A549 (cell line): ENCODE results near the gene ARPC2. TPM values are rescaled to one million over a fixed set of nuclear protein-coding genes. Genes with fewer than 3 reads are reported as not detected.

Experiments
- ATAC-seq, 2 experiments: fragments of 200-7000 bp in 1 of 2; fragments of >200 bp in 1 of 2; cut with Nextera tagmentation in 1 of 2; cut with Tn5 transposase in 1 of 2; 3 replicates each; pipeline versions ENCODE4 v1.8.0 to v1.9.1; 2018 to 2020; ENCODE audit warnings: mild to moderate bottlenecking in 1 of 2, moderate library complexity in 1 of 2
- CTCF ChIA-PET: fragments of 300-600 bp; sonication (Branson Sonifier 250); formaldehyde crosslinking; extraction: SDS; loops from one replicate; lab custom pipeline; 2021; ENCODE audit warnings: antibody characterized with exemption, inconsistent platforms; lab: Yijun Ruan, JAX
- POLR2A ChIA-PET: fragments of 350-600 bp; formaldehyde crosslinking; extraction: SDS; loops from one replicate; lab custom pipeline; 2021; ENCODE audit warnings: antibody characterized with exemption, inconsistent platforms; lab: Yijun Ruan, JAX
- DNase-seq, 2 experiments: peaks; one replicate each; pipeline versions ENCODE4 v3.0.0 to v3.0.0-alpha.2; 2011 to 2016; ENCODE audit warnings: low read depth in 1 of 2, low spot score in 1 of 2
- FAIRE-seq: peaks from 2 replicates; lab custom pipeline; 2011; peaks lifted over from hg19 to GRCh38; lab: Jason Lieb, UNC
- H3K27ac ChIP-seq, 2 experiments: fragments of >200 bp; sonication (Bioruptor Twin); formaldehyde crosslinking; 3 replicates each; pipeline ENCODE4 v1.5.1; 2016 to 2017
- H3K4me1 ChIP-seq: fragments of >200 bp; sonication (Bioruptor Twin); formaldehyde crosslinking; 3 replicates; pipeline ENCODE4 v1.6.1; 2016
- H3K4me2 ChIP-seq: fragments of >200 bp; sonication (Bioruptor Twin); formaldehyde crosslinking; 3 replicates; pipeline ENCODE4 v1.6.1; 2016
- H3K4me3 ChIP-seq: fragments of >200 bp; sonication (Bioruptor Twin); formaldehyde crosslinking; 3 replicates; pipeline ENCODE4 v1.5.1; 2016
- H3K9me3 ChIP-seq: fragments of >200 bp; sonication (Bioruptor Twin); formaldehyde crosslinking; 3 replicates; pipeline ENCODE4 v1.6.1; 2016
- ATOH8 ChIP-seq: fragments of 250-450 bp; sonication (Bioruptor Pico); IDR thresholded peaks from 2 replicates; pipeline ENCODE4 v1.5.0; 2020; ENCODE audit warnings: low read depth, mild to moderate bottlenecking, moderate library complexity
- BCL3 ChIP-seq: fragments of >200 bp; sonication (Bioruptor Twin); formaldehyde crosslinking; IDR thresholded peaks from 3 replicates; pipeline ENCODE4 v1.6.1; 2016
- BHLHE40 ChIP-seq: IDR thresholded peaks from 2 replicates; pipeline ENCODE4 v1.6.1; 2012; ENCODE audit warnings: low read depth, low read length, inconsistent platforms
- CBX8 ChIP-seq: fragments of 200-600 bp; sonication (generic); IDR thresholded peaks from 2 replicates; pipeline ENCODE4 v1.6.1; 2016
- CEBPB ChIP-seq, 2 experiments: fragments of >200 bp in 1 of 2; sonication (Bioruptor Twin) in 1 of 2; formaldehyde crosslinking in 1 of 2; IDR thresholded peaks; 2 replicates each; pipeline ENCODE4 v1.6.1; 2012 to 2016
- CHD4 ChIP-seq: fragments of 200-600 bp; sonication (generic); IDR thresholded peaks from 2 replicates; pipeline ENCODE4 v1.6.1; 2016; ENCODE audit warnings: antibody characterized with exemption, mild to moderate bottlenecking, borderline replicate concordance
- CTCF ChIP-seq: fragments of >200 bp; sonication (Bioruptor Twin); formaldehyde crosslinking; IDR thresholded peaks from 3 replicates; pipeline ENCODE4 v1.5.1; 2016
- E2F6 ChIP-seq: IDR thresholded peaks from 2 replicates; pipeline ENCODE4 v1.6.1; 2012; ENCODE audit warnings: low read depth, borderline replicate concordance
- EHMT2 ChIP-seq: fragments of 200-600 bp; sonication (generic); IDR thresholded peaks from 2 replicates; pipeline ENCODE4 v1.6.1; 2016; ENCODE audit warnings: antibody characterized with exemption, low read depth, mild to moderate bottlenecking, moderate library complexity
- ELK1 ChIP-seq: fragments of 150-350 bp; IDR thresholded peaks from 2 replicates; pipeline ENCODE4 v1.6.1; 2014; ENCODE audit warnings: low read depth, mild to moderate bottlenecking, low read length
- EP300 ChIP-seq, 2 experiments: fragments of >200 bp; sonication (Bioruptor Twin); formaldehyde crosslinking; IDR thresholded peaks; 2 replicates in 1 of 2; 3 replicates in 1 of 2; pipeline ENCODE4 v1.6.1; 2016 to 2017
- ESRRA ChIP-seq: fragments of 150-350 bp; IDR thresholded peaks from 2 replicates; pipeline ENCODE4 v1.6.1; 2014; ENCODE audit warnings: mild to moderate bottlenecking, low read length, borderline replicate concordance
- FOSL2 ChIP-seq, 2 experiments: fragments of 450-650 bp in 1 of 2; fragments of >200 bp in 1 of 2; sonication (Bioruptor Twin) in 1 of 2; formaldehyde crosslinking; IDR thresholded peaks; 2 replicates each; pipeline versions ENCODE4 v1.5.0 to v1.6.1; 2016 to 2020; ENCODE audit warnings: mild to moderate bottlenecking in 1 of 2, moderate library complexity in 1 of 2
- GATA3 ChIP-seq: IDR thresholded peaks from 2 replicates; pipeline ENCODE4 v1.6.1; 2012; ENCODE audit warnings: borderline replicate concordance
- HMGXB4 ChIP-seq: fragments of 250-450 bp; sonication (Bioruptor Pico); IDR thresholded peaks from 2 replicates; pipeline ENCODE4 v1.5.0; 2021; ENCODE audit warnings: mild to moderate bottlenecking, moderate library complexity, borderline replicate concordance
- HOXA7 ChIP-seq: fragments of 250-450 bp; sonication (Bioruptor Pico); IDR thresholded peaks from 2 replicates; pipeline ENCODE4 v1.5.0; 2020; ENCODE audit warnings: mild to moderate bottlenecking, moderate library complexity
- JUNB ChIP-seq: fragments of >200 bp; sonication (Bioruptor Twin); formaldehyde crosslinking; IDR thresholded peaks from 2 replicates; pipeline ENCODE4 v1.6.1; 2016
- KDM1A ChIP-seq: fragments of 200-600 bp; sonication (generic); IDR thresholded peaks from 2 replicates; pipeline ENCODE4 v1.6.1; 2016; ENCODE audit warnings: low read depth, mild to moderate bottlenecking
- MAFK ChIP-seq: fragments of 450-650 bp; IDR thresholded peaks from 2 replicates; pipeline ENCODE4 v1.6.1; 2014; ENCODE audit not compliant: partially characterized antibody
- MAX ChIP-seq: IDR thresholded peaks from 2 replicates; pipeline ENCODE4 v1.6.1; 2012
- MYC ChIP-seq: IDR thresholded peaks from 2 replicates; pipeline ENCODE4 v1.6.1; 2012; ENCODE audit warnings: mild to moderate bottlenecking, inconsistent platforms, low read length, improper control_type of control experiment, borderline replicate concordance
- NFE2L2 ChIP-seq: fragments of 150-350 bp; conservative IDR thresholded peaks from 2 replicates; pipeline ENCODE4 v1.6.1; 2014; ENCODE audit warnings: low read length
- NR3C1 ChIP-seq: fragments of >200 bp; sonication (Bioruptor Twin); formaldehyde crosslinking; IDR thresholded peaks from 3 replicates; pipeline ENCODE4 v1.6.1; 2017
- POLR2A ChIP-seq: IDR thresholded peaks from 2 replicates; pipeline ENCODE4 v1.6.1; 2012; ENCODE audit warnings: mild to moderate bottlenecking, low read length
- RCOR1 ChIP-seq: fragments of 150-350 bp; IDR thresholded peaks from 2 replicates; pipeline ENCODE4 v1.6.1; 2014; ENCODE audit warnings: antibody characterized with exemption, low read length, low read depth
- SMC3 ChIP-seq: fragments of >200 bp; sonication (Bioruptor Twin); formaldehyde crosslinking; IDR thresholded peaks from 3 replicates; pipeline ENCODE4 v1.6.1; 2018; ENCODE audit warnings: inconsistent platforms
- ZNF302 ChIP-seq: fragments of 250-450 bp; sonication (Bioruptor Pico); IDR thresholded peaks from 2 replicates; pipeline ENCODE4 v1.9.0; 2021; ENCODE audit warnings: inconsistent platforms, mild to moderate bottlenecking, moderate library complexity
- ZSCAN20 ChIP-seq: fragments of 250-450 bp; sonication (Bioruptor Pico); IDR thresholded peaks from 2 replicates; pipeline ENCODE4 v1.8.0; 2022; ENCODE audit warnings: mild to moderate bottlenecking, moderate library complexity
- WGBS: methylation state at CpG from one replicate; pipeline ENCODE4 v1.1.6; 2017; ENCODE audit errors: missing lambda C conversion rate; 5-methylcytosine and 5-hydroxymethylcytosine counted together
- polyA plus RNA-seq, 4 experiments: library from polyadenylated mRNA; depleted of rRNA in 3 of 4; stranded (reverse); fragments of >200 nt; fragmentation: RNase III in 1 of 4; extraction: RNeasy Plus Mini Kit Qiagen cat#74134 plus additional on column Dnase treatment in 1 of 4; gene quantifications; 2 replicates in 3 of 4; 3 replicates in 1 of 4; pipeline ENCODE4 v1.2.3, GENCODE V29; 2011 to 2017

The ARPC2 gene
- polyA plus RNA-seq, 2 of the 4 experiments (the other 2 are of a cell fraction) = 263 to 374 TPM

- FAIRE-seq (no peak), DNase-seq (no peak)
- POLR2A ChIA-PET = no interaction called here
- no peak overlapping the region for H3K27ac ChIP-seq
- TF ChIP-seq JUNB (no peak), MYC (no peak), CHD4 (no peak), SMC3 (no peak), POLR2A (no peak), CTCF (no peak), NFE2L2 (no peak), RCOR1 (no peak), BHLHE40 (no peak), HOXA7 (CRISPR knock-in tag) (no peak), CBX8 (no peak)
- TF ChIP-seq, all 56 proteins: peak for 0
- Histone ChIP-seq H3K4me1 (peaks cover 7% of the 10 kb centered on the region; the same call in 2 of the 3 replicates), H3K4me3 (no peak overlapping the region), H3K9me3 (no peaks in the 10 kb centered on the region), H3K4me2 (no peak overlapping the region)
- 93% methylated on average over 4 of the region's 4 CpGs for WGBS
- no peak for ATAC-seq
- CTCF ChIA-PET = no interaction called here
These were observed 19.8 kb downstream of the ARPC2 start for GRCh38 chr2:218236829-218237228.

GRCh38 chr2:218238887-218239286 is 21.9 kb downstream of the ARPC2 start:
- POLR2A ChIA-PET = no interaction called here
- DNase-seq = no peak
- Histone ChIP-seq H3K27ac (no peak overlapping the region), H3K4me2 (no peak overlapping the region), H3K4me1 (peaks cover 7% of the 10 kb centered on the region; the same call in 2 of the 3 replicates), H3K9me3 (no peaks in the 10 kb centered on the region), H3K4me3 (no peak overlapping the region)
- FAIRE-seq = no peak
- WGBS = 100% methylated on average over 1 of the region's 1 CpG
- CTCF ChIA-PET = no interaction called here
- no peak for ATAC-seq
- TF ChIP-seq ATOH8 (CRISPR knock-in tag) (no peak), CBX8 (no peak), CEBPB (IDR thresholded peaks at IDR 0.05) (no peak), ZNF302 (CRISPR knock-in tag) (no peak)

- Histone ChIP-seq H3K9me3 (no peaks in the 10 kb centered on the region), H3K4me3 (no peak overlapping the region), H3K4me2 (no peak overlapping the region), H3K27ac (no peak overlapping the region), H3K4me1 (no peaks in the 10 kb centered on the region)
- ATAC-seq = no peak
- WGBS = 89% methylated on average over 1 of the region's 1 CpG
- DNase-seq = no peak
- ChIA-PET CTCF (interaction anchor here (0.9 to 1.4 kb wide), 3 partner anchors 13 to 20 kb away, joined by 3 to 5 read pairs (median 5); no protein-coding TSS in a partner anchor), POLR2A (no interaction called here)
- no peak for FAIRE-seq
- TF ChIP-seq MAX = no peak
- no peak for TF ChIP-seq GATA3
- TF ChIP-seq ELK1 = no peak
- TF ChIP-seq KDM1A = no peak
- TF ChIP-seq CBX8 = no peak
- TF ChIP-seq HOXA7 (CRISPR knock-in tag) = no peak
- TF ChIP-seq CHD4 = no peak
- no peak for TF ChIP-seq E2F6
- no peak for TF ChIP-seq ZSCAN20 (CRISPR knock-in tag)
- no peak for TF ChIP-seq NR3C1
- no peak for TF ChIP-seq MAFK
- TF ChIP-seq SMC3 = no peak
- TF ChIP-seq FOSL2 (IDR thresholded peaks at IDR 0.05) = no peak
- TF ChIP-seq FOSL2 (CRISPR knock-in tag; IDR thresholded peaks at IDR 0.05) = no peak
- no peak for TF ChIP-seq RCOR1
- no peak for TF ChIP-seq HMGXB4
- no peak for TF ChIP-seq EHMT2
- TF ChIP-seq BCL3 = no peak
- no peak for TF ChIP-seq POLR2A
- TF ChIP-seq EP300 (IDR thresholded peaks at IDR 0.05) = no peak
- TF ChIP-seq ESRRA = no peak
These were observed 27.2 kb downstream of the ARPC2 start for GRCh38 chr2:218244204-218244603.
